HG03378 (cell line): ENCODE results near the gene DHRSX.
A peak's percentile ranks its signal among the peaks of the same experiment; 100 is the strongest.
"Not testable (repeated sequence)": the region's sequence is repeated elsewhere in the genome, so short reads cannot be mapped to it uniquely, and the experiment has no call there.

Experiments
- ATAC-seq: cut with Tn5 transposase; IDR thresholded peaks from one replicate; pipeline ENCODE4 v1.9.1; 2021; ENCODE audit warnings: mild to moderate bottlenecking, moderate library complexity; ENCODE audit not compliant: unreplicated experiment

Gene DHRSX

DNA sequence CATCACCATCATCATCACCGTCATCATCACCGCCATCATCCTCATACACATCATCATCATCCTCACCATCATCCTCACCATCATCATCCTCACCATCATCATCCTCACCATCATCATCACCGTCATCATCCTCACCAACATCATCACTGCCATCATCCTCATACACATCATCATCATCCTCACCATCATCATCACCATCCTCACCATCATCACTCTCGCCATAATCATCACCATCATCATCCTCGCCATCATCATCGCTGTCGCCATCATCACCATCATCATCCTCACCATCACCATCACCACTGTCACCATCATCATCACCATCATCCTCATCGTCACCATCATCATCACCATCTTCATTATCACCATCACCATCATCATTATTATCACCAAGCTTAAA is 19.8 kb upstream of the DHRSX start:
- no peak for ATAC-seq

DNA sequence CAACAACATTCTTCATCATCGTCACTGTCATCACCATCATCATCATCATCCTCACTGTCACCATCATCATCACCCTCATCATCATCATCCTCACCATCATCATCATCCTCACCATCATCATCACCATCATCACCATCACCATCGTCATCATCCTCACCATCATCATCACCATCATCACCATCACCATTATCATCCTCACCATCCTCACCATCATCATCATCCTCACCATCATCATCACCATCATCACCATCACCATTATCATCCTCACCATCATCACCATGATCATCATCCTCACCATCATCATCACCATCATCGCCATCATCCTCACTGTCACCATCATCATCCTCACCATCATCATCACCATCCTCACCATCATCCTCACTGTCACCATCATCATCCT is 18.9 kb upstream of the DHRSX start:
- ATAC-seq, result not testable (repeated sequence)

DNA sequence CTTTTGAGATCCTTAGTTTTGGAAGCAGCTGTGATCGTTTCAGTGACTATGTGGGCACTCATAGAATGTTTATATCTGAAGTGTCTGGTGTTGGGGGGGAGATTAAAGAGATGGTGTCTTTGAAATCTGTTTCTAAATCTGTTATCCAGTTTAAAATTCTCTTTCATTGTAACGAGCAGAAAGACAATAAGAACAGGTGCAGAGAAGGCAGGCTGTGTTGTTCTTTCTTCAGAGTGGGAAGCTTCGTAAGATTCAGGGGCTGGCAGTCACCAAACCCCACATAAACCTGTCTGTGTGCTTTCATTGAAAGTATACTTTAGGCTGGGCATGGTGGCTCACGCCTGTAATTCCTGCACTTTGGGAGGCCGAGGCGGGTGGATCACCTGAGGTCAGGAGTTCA is 16.3 kb upstream of the DHRSX start:
- ATAC-seq, result no peak

DNA sequence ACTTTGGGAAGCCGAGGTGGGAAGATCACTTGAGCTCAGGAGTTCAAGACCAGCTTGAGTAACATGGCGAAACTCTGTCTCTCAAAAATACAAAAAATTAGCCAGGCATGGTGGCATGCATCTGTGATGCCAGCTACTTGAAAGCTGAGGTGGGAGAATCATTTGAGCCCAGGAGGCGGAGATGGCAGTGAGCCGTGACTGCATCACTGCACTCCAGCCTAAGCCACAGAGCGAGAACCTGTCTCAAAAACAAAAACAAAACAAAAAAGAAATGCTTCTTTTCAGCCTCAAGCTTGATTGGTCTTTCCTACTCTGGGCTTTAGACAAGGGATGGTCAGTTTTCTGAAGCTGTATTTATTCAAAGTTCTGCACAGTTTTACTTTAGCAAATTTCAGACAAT is 15.8 kb upstream of the DHRSX start:
- ATAC-seq, result peak; percentile 47

DNA sequence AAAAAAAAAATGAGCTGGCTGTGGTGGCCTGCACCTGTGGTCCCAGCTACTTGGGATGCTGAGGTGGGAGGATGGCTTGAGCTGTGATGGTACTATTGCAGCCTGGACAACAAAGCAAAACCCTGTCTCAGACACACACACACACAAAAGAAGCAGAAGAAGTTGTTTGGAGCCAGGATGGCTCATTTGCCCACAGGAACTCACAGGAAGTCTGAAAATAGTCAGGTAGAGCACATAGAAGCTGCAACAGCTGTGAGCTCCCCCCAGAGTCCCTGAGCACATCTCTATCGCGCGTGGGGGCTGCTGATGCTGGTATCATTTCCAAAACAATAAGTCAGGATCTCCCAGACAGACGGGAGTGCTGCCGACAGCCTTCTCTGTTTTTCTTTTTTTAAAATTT is 13.4 kb upstream of the DHRSX start:
- no peak for ATAC-seq

DNA sequence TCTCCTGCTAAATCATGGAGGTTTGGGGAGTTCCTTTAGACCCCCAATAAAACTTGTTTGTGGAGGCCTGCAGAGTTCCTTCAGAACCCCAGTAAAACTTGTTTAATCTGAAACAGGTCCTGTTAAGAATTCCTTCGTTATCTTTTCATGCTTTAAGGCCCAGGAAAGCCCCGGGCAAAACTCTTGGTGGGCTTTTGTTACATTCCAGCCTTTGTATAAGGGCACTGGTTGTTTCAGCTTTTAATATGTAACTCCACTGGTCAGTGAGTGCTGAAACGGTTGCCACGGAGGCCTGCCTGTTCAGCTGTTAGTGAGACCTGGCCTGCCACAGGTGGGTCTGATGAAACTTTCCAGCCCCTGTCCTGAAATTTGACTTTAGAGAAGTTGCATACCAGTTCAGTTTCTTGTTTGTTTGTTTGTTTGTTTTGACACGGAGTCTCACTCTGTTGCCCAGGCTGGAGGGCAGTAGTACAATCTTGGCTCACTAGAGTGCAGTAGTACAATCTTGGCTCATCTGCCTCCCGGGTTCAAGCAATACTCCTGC is 12.4 kb upstream of the DHRSX start:
- no peak for ATAC-seq

DNA sequence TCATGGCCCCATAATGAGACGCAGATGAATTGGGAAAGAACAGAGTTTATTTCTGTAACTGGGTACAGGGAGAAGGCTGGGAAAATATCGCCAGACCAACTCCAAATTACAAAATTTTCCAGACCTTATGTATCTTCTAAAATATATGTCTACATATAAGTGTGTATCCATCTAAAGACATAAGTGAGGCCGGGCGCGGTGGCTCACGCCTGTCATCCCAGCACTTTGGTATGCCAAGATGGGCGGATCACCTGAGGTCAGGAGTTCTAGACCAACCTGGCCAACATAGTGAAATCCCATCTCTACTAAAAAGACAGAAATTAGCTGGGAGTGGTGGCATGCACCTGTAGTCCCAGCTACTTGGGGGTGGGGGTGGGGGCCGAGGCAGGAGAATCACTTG is 11.7 kb upstream of the DHRSX start:
- ATAC-seq, result no peak

DNA sequence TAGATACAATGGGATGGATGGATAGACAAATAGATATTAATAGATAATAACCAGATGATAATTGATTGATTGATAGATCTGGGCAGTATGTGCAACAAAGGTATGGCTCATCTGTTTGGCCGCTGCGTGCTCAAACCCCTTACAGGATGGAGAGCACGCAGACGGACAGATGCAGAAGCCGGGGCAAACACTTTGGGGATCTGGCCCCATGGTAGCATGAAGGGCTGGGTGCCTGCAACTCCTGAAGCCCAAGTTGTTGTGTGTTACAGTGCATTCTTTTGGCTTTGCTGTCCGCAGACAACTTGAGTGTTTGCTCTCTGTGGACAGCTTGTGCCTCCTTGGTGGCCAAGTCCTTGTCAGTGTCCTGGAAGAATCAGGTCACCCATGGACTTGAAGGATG is 10.6 kb upstream of the DHRSX start:
- no peak for ATAC-seq

DNA sequence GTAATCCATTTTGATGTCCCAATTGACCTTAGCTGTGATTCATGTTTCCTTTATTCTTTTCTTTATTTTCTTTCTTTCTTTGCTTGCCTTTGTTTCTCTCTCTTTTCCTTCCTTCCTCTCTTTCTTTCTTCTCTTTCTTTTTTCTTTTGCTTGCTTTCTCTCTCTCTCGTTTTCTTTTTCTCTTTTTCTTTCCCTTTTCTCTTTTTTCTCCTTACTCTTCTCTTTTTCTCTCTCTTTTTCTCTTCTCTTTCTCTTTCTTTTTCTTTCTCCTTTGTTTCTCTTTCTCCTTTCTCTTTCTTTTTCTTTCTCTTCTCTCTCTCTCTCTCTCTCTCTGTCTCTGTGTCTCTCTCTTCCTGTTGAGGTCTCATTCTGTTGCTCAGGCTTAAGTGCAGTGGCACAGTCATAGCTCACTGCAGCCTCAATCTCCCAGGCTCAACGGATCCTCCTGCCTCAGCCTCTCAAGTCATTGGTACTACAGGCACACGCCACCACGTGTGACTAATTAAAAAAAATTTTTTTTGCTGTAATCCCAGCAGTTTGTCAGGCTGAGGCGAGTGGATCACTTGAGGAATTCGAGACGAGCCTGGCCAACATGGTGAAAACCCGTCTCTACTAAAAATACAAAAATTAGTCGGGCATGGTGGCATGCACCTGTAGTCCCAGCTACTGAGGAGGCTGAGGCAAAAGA is 8.0 kb upstream of the DHRSX start:
- no peak for ATAC-seq

DNA sequence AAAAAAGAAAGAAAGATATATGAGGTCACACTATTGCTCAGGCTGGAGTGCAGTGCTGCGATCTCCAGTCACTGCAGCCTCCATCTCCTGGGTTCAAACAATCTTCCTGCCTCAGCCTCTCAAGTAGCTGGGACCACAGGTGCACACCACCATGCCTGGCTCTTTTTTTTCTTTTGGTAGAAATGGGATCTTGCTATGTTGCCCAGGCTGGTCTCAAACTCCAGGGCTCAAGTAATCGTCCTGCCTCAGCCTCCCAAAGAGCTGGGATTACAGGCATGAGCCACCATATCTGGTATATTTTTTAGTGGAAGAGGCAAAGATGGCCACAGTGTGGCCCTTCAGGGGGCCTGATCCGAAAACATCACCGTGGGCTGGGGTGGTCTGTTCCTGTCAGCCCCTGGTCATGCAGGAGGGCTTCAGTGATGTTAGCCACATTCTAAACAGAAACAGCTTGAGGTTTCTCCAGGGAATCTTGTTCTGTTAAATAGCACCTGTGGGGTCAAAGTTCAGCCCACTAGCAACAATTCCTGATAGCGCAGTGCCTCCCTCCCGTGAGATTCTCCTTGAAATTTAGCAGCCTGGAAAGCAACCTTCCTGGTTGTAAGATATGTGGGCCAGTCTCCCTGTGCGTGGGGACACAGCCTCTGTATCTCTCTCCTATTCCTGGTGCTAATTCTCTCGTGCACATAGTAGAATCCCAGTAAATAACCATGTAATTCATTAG is 7.3 kb upstream of the DHRSX start:
- ATAC-seq, result no peak

DNA sequence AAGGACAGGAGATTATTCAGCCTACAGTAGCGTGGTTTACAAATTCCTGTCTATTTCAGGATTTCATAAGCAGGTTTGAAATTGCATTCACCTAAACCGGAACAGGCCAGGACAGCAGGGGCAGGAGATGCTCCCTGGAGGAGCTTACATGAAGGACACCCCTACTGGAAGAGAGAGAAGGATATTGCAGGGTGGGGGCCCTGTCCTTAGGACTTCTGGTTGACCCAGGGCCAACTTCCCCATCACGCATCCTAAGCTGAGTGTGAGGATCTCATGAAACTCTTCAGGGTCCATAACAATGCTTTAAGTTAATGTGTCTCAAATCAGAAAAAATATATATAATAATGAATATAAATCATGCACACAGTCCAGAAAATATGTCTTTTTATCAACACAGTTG is 6.4 kb upstream of the DHRSX start:
- no peak for ATAC-seq

DNA sequence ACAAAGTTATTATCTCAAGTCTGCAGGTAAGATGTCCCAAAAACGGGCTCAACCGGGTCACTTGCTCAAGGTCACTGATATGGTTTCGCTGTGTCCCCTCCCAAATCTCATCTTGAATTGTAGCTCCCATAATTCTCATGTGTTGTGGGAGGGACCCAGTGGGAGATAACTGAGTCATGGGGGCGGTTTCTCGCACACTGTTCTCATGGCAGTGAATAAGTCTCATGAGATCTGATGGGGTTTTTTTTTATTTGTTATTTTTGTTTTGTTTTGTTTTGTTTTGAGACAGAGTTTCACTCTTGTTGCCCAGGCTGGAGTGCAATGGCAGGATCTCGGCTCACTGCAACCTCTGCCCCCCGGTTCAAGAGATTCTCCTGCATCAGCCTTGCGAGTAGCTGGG is 4.6 kb upstream of the DHRSX start:
- ATAC-seq, result not testable (repeated sequence)

DNA sequence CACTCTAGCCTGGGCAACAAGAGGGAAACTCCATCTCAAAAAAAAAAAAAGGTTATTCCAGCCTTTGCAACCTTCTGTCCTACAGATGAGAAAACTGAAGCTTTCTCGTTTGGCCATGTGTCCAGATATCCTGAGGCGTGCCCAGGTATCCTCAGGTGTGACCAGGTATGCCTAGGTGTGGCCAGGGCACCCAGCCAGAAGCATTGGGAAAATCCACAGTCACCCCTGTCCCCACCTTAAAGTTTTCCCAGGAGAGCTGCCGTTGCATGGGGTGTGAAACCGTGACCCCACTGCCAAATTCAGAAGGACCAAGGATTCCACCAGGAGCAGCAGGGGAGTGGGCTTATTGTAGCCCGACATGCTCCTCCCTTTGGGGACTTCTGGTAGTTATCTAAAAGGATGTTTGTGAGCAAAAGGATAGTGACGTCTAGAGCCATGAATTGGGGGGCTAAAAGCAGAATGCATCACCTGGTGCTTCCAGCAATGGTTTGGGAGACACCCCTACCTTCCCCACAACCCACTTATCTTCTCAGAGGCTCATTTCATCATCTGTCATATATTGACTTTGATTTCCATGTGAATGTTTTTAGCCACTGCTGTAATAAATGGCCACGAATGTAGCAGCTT is 4.0 kb upstream of the DHRSX start:
- ATAC-seq, result no peak

DNA sequence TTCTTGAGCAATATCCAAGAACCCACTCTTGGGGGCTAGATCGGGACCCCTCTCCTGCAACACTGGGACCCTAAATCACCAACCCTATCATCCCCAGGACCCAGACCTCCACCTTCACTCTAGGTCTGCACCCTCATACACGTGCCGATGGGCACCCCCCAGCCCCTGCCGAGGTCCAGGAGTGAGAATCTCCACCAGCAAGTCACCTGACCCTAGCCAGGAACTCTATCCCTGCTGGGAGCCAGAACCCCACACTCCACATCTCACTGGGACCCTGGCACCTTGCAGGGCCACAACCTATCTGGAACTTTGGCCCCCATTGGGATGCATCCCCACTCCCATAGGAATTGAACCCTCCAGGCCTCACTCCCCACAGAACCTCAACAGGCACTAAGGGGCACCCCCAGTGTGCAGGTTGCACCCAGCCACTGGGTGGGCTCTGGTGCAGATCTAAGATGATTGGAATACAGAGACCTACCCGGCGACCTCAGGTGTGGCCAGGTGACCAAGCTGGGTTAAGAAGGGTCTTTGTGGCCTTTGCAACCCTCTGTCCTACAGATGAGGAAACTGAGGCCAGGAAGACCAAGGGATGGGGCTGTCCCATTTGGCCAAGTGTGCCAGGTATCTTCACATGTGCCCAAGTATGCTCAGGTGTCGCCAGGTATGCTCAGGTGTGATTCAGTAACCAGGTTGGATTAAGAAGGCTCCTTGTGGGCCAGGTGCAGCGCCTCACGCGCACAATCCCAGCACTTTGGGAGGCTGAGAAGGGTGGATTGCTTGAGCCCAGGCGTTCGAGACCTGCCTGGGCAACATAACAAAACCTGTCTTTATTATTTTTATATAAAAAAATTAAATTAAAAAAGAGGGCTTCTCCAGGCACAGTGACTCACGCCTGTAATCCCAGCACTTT is 3.1 kb upstream of the DHRSX start:
- ATAC-seq, result no peak

DNA sequence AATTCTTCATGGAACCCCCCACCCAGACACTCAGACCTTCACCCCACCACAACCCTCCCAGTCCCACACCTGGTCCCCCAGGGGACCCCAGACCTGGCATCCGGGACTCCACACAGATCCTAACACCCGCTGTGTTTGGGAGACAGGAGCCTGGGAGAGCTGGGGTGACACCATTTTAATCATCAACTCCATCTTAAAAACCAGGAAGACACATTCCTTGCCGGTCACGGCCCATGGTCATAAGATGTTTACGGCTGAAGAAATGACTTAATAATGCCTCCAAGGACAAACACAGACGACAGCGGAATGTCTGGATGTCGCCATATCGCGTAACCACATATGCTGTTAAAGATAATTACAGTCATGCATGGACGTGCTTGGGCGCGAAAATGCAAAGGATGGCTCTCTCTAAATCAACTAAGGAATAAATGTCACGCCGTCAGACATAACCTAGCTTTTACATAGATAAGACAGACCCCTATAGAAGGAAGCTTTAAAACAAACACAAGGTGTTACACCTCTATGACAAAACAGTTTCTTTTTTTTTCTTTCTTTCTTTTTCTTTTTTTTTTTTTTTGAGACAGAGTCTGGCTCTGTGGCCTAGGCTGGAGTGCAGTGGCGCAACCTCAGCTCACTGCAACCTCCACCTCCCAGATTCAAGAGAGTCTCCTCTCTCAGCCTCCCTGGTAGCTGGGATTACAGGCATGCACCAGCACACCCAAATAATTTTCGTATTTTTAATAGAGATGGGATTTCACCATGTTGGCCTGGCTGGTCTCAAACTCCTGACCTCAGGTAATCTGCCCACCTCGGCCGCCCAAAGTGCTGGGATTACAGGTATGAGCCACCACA is 2.1 kb upstream of the DHRSX start:
- ATAC-seq, result no peak

DNA sequence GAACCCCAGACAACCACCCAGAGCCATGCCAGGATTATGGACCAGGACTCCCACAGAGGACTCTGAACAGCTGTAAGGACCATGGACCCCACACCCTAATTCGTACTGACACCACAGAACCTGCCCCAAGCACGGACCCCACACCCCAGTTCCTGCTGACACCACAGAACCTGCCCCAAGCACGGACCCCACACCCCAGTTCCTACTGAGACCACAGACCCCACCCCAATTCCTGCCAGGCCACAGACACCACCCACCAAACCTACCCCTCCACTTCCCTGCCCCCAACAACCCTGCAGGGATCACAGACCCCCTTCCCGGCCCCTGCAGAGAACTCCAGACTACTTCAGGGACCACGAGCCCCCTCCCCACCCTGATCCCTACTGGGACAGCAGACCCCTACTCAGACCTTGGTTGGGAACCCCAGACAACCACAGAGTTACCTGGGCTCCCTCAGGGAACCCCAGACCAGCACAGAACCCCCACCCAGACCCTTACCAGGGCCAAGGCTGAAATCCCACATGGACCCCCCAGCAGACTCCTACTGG is 1.4 kb upstream of the DHRSX start:
- no peak for ATAC-seq

DNA sequence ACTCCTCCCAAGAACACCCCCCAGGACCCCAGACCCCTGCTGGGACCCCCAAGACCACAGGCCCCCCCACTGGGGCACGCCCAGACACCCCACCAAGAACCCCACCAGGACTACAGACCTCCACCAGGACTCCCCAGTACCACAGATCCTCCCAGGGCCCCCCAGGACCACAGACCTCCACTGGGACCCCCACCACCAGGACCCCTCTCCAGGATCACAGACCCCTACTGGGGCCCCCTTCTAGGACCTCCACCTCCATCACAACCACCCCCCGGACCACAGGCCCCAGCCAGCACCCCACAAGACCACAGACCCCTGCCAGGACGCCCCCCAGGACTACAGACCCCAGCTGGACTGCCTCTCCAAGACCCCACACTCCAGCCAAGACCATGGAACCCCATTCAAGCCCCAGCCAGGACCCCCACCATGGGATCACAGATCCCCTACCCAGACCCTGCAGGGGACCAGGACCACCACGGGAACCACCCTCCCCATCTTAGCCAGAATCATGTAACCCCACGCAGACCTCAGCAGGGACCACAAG is 855 bp upstream of the DHRSX start:
- no peak for ATAC-seq

DNA sequence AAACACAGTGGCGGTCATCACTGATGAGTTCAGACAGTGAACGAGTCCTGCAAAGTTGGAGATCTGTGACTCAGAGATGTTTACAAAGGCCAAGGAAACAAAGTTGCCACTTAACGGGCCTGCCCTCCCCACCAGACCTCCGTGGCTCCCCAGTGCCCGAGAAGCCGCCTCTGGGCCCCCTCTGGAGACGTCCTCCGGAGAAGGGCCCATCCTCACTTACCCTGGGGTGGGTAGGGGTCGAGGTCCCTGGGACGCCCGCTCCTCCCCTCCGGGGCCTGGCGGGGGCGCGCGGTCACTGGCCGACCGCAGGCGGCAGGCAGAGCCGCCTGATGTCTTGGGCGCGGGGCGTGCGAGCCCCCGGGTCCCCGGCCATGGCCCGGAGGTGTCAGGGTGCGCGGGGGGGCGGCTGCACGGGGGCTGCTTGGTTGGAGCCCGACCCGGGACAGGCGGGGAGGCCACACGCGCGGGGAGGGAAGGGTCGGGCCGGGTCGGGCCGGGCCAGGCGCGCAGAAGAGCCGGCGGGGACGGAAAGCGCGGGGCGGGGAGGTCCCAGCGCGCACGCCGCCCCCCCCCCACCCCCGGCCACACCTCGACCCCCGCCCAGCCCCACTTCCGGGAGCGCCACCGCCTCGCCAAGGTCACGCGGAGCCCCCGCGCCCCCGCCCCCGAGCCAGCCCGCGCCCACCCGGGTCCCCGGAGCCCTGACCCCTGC is 529 bp downstream of the DHRSX start:
- no peak for ATAC-seq

DNA sequence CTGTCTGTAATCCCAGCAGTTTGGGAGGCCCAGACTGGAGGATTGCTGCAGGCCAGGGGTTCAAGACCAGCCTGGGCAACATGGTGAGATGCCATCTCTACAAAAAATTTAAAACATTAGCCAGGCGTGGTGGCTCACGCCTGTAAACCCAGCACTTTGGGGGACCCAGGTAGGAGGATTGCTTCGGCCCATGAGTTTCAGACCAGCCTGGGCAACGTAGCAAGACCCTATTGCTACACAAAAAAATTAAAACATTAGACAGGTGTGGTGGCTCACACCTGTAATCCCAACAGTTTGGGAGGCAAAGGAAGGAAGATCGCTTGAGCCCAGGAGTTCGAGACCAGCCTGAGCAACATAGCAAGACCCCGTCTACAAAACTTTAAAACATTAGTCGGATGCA is 1.3 kb downstream of the DHRSX start:
- ATAC-seq, result no peak
